Stimulated activated CD4-positive, alpha-beta T cell treated with anti-CD3 and anti-CD28 coated beads, Interleukin-2, amount 100 ng/mL, for 24 hours (primary cell): ENCODE measurements around the gene ELMOD3.
A peak's percentile ranks its signal among the peaks of the same experiment; 100 is the strongest.
"Not testable (repeated sequence)": the region's sequence is repeated elsewhere in the genome, so short reads cannot be mapped to it uniquely, and the experiment has no call there.

Experiments
- DNase-seq, 2 donors: peaks; one replicate each; pipeline ENCODE4 v3.0.0-alpha.2; 2020

The ELMOD3 gene

DNA sequence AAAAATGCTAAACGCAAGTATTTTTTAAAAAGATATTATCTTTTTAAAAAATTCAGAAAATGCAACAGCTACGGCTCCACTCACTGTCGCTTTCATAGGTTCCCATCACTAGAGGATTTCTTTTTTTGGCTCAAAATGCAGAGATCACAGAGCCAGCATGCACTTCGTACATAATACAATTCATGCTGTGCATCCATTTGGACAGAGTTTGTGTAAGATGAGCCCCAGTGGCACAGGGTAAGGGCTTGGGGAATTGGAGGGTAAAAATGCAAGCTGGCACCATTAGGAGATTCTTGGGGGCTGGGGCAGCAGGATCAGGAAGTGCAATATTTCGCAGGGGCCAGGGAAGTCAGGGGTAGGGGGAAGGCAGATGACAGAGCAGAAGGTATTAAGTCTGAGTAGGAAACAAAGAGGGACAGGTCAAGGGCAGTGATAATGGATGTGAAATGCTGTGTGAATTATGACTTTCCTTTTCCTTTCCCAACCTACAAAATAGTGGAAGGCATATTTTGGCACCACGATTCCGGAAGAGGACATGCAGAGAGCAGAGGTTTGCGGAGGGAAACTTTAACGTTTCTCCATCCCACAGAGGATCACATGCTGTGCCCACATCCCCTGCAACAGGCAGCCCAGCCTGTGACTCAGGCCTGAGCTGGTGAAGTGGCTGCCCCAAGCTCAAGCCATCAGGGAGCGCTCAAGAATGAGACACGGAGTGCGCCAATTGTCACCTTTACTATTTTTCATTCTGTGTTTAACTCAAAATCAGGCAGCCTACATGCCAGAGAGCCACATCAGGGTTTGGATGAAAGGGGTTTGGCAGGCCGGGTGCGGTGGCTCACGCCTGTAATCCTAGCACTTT, 50.9 kb downstream of the ELMOD3 start:
- DNase-seq = peak; percentile 64 to 70

DNA sequence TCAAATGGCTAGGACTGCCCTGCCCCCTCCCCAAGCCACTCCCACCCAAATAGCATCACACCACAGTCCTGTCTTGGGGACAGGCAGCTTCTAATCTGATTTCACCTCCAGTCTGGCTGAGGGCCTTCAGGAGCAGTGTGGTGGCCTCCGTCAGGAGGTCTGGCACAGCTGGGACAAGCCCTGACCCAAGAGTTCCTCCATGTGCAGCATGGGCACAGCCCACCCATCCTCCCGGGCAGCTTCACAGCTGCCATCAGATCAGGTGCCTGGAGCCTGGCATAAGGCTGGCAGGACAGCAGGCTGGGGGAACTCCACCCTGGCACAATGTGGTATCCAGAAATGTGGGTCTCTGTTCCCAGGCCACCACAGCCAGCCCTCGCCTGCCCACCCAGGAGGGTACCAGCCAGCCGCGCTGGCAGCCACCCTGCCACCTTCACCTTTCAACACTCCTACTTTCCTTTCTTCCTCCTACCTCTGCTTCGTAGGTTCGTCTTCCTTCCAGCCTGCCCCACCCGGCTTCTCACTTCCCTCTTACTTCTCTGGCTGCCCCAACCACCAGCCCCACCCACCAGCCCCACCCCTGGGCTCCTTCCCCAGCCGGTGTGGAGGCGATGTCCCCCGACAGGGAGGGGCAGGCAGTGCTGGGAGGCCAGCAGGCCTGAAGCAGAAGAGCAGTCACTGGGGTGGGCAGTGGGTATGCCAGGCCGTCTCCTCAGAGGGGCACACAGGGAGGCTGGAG, 55.4 kb downstream of the ELMOD3 start, which contains the start of gene CAPG:
Gene CAPG, minus strand, starts transcription at position 522 of the 739 bp plus-strand sequence. CDS start 8,221 bp downstream, outside the sequence.
- peak; percentile 38 to 53 for DNase-seq

DNA sequence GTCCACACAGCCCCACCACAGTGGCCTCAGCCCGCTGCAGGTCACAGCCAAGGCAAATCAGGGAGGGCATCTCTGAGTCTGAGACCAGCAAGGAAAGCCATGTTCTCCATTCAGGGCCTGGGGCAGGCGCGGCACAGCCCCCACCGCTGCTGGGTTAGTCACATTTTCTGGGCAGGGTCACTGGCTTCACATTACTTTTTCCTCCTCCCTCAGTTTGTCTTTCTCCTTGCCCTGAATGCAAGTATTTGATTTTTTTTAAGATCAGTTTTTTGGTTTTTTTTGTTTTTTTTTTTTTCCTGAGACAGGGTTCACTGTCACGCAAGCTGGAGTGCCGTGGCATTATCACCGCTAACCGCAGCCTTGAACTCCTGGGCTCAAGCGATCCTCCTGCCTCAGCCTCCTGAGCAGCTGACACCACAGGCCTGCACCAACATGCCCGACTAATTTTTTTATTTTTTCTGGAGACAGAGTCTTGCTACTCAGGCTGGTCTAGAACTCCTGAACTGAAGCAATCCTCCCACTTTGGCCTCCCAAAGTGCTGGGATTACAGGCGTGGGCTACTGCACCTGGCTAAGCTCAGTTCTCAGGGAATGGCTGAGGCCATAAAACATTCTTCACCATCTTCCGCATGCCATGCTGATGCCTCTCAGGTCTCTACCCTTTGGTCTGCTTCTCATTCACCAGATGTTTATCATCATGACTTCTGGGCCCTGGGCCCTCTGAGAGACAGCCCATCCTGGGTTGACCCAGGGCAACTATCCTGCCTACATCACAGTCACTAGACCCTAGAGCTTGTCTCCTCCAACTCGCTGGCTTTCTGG, 56.2 kb downstream of the ELMOD3 start:
- DNase-seq = no peak

DNA sequence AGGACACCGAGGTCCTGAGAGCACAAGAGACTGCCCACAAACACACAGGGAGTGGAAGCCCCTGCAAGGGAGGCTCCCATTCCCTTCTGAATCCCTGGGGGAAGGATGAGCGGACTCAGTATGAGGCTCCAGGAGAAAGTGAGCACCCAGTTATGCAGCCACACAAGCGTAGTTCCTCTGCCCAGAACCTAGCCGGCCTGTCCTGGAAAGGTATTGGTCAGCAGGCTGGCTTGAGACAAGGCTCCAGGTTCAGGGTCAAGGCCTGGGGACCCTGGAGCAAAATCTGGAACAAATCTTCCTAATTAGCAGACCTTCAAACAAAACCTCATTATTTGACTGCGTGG, 56.8 kb downstream of the ELMOD3 start:
- no peak for DNase-seq

DNA sequence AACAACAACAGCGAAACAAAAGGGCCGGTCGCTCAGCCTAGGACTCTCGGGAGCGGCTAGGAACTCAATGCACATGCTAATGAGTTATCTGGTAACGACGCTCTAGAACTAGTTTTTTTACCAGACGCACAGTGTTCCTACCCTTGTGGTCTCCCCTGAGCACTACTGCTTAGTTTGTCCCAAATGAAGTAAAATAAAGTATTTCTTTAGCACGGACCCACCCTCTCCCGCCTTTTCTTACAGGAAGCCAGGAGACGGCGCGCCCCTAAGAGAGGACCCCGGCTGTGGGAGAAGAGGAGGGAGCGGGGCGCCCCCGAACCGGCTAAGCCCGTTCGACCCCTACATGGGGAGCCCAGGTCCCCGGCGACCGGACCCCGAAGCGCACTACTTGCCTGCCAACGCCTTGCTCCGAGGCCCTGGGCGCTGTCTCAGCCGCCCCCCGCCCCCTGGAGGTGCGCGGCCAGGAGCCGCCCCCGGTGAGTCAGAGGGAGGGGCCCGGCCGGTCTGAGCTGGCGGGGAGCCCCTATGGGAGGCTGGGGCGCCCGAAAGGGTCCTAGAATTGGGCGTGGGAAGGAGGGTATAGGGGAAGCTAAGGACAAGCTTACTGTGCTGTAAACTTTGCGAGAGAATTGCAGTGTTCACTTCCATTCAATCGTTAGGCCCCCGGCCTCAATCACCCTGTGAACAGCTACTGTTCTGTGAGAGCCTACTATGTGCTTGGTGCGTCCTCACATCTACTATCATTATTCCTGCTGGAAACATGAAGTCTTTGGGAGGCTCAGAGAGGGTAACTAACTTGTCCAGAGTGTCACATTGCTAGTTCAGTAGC, 59.2 kb downstream of the ELMOD3 start:
- peak; percentile 42 to 53 for DNase-seq

DNA sequence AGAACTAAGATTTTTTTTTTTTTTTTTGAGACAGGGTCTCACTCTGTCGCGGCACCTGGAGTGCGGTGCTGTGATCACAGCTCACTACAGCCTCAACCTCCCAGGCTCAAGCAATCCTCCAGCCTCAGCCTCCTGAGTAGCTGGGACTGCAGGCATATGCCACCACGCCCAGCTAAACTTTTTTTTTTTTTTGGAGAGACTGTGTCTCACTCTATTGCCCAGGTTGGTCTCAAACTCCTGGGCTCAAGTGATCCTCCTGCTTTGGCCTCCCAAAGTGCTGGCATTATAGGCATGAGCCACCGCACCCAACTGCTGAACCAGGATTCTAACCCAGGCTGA, 59.8 kb downstream of the ELMOD3 start:
- not testable (repeated sequence) for DNase-seq

DNA sequence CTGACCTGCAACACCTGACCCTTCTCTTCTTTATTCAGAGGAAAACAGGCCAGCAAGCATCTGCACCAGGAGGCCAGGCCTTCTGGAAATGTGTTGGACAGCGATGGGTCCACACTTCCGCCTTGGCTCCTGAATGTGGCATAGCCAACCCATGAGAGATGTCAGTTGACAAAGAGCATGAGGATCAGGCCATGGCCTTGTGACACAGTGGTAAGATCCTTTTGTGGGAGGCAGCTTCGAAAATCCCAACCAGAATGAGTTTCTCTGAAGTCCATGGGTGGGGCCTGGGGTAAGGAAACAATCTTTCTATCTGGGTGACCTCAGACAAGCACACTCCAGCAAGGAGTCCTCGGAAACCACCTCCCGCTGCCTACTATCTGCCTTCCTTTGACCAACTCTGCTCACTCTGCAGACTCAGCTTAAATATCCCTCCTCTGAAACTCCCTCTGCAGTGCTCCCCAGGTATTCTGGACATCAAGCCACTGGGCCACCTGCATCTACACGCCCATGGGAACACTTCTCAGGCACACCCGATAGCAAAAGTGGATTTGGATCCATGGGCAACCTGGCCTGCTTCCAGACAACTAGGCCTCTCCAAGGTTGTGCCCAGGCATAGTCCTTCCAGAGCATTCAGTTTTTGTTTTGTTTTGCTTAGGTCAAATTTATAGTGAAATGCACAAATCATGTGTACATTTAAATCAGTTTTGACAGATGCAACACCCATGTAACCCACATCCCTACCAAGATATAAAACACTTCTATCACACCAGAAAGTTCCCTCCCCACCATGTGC, 60.4 kb downstream of the ELMOD3 start:
- no peak for DNase-seq

DNA sequence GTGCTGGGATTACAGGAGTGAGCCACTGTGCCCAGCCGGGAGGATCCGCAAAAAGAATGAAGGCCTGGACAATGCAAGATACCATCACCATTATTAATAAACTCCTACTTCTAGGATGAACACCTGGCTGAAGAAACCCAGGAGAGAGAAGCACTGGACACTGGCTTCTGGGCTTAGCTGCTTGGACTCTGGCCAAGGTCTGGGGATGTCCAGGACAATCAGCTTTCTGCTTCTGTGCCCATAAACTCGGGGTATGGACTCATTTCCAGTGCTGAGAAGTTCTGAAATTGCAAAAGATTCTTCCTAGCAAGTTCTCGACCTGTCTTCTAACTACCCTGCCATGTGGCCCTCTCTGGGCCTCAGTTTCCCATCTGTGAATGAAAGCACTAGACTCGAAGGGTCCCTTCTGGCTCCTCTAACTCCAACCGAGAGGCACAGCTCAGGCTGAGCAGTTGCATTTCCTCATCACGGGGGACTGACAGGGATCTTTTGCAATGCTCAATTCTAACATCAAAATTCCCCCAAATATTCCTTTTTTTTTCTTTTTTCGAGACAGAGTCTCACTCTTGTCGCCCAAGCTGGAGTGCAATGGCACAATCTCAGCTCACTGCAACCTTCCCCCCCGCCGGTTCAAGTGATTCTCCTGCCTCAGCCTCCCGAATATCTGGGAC, 61.5 kb downstream of the ELMOD3 start:
- no peak for DNase-seq

DNA sequence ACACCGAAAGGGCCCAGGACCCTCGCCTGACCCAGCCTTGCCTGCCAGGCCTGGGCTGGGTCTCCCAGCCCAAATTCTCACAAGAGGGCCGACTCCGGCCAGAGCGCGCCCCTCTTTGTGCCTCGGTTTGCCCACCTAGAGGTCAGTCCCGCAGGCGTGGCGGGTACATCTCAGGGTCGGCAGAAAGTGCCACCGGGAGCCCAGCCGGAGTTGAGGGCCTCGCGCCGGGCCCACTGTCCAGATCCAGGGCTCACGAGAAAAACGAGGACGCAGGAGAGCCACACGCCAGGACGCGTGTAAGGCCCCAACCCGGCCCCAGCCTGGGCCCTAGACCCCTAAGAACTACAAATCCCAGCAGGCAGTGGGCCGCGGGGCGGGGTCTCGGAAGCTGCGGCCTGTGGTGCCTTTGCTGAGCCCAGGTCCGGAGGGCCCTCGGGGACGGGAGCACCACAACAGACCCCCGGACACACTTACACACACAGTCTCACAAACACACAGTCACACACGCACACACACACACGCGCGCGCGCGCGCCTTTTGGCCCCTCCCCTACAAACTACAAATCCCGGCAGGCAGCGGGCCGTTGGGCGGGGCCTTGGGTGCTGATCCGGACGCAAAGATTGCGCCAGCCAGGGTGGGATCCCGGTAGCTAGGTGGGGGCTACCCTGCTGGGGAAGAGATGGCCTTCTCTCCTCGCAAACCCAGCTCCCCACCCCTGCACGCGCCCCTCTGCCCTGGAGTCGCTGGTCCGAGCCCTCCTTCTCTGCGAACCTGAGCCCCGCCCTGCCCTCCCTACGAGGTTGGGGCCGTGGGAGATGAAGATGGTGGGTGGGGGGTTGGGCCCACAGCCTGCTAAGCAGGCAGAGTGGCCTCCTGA, 63.8 kb downstream of the ELMOD3 start, which contains the start of gene SH2D6:
Gene SH2D6, plus strand, starts transcription at position 583 of the 877 bp plus-strand sequence. CDS start 10,752 bp downstream, outside the sequence.
- peak; percentile 87 to 88 for DNase-seq

DNA sequence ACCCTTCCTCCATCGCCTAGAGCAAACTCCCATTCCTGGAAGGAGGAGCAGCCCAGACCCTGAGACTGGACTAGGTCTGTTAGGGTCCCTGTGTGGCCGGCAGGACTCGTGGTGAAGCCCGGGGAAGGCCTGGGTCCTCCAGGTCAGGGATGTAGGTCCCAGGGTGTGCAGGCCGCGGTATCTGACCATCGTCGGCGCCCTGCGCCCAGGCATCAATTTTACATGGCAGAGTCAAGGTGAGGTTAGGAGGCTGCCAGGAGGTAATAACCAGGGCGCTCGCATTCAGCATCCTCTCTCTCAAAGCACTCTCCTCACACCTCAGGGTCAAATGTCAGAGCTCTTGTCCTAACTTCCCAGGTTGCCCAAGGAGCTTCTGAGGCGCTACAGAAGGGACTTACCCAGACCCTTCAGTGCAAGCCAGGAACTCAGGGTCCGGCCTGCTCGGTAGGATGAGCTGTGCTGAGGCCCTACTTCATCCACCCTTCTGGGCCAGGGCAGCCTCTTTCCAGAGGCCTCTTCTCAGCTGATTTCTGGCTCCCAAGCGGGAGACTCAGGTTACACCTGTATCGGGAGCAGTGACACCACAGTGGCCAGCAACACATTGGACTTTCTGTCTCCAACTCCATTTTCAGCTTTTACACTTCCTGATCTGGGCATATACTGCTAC, 64.6 kb downstream of the ELMOD3 start:
- no peak for DNase-seq

DNA sequence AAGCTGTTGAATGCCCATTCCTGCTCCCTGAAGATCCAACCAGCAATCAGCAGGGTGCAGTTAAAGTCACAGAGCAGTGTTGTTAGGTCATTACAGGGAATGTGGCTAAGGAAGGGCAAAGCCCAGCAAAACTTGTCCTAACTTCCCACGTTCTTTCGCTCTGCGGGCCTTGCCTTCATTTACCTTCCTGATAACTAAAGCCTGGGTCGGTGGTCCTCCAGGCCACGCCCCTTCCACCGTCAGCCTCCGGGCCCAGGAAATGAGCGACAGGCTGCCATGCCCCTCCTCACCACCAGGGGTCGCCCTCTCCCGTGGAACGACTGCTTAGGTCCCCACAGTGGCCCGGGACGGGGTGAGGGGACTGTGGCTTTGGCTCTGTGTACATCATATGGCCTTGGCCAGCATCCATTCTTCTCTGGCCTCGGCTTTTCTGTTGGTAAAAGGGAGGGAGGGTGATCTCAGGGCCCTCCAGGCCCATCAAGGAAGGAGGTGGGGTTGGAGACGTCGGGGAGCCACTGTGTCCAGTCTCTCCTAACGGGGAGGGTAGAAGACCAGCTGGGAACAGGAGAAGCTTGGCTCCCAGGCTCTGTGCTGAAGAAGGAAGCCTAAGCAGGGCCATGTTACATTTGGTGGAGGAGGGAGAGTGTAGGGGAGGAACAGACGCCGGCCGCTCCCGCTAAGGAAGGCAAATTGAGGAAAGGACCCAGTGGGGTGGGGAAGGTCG, 66.1 kb downstream of the ELMOD3 start:
- peak; percentile 96 to 97 for DNase-seq

DNA sequence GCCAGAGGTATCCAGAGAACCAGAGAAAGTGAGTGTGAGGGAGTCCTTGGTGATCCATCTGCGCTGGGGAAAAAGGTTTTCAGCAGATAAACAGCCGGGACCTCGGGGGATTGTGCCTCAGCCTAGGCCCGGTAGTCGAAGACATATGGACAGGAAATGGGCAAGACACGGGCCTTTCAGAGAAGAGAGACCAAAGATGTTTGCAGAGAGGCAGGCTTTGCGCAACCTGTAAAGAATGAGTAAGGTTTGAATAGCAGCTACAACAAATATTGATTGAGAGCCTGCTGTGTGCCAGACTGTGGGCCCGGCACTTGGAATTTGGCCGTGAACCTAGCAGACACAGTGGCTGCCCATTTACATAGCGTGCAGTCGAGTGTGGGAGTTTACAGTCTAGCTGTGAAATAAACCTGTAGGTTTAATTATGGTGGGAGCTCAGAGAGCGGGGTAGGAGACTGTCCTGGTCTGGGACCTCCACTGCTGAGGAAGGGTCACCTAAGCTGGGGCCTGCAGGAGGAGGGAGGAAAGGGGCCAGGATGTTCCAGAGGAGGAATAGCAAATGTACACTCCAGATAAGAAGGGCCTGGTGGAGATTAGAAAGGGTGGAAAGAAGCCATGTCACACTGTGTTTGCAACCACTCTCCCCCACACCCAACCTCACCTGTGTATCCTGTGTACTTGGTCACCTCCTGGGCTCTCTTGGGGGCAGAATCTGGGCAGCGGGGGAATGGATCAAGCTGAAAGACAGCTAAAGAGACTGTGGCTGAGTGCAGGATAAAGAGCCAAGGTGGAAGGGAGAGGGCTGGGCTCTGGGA, 66.9 kb downstream of the ELMOD3 start:
- no peak for DNase-seq

DNA sequence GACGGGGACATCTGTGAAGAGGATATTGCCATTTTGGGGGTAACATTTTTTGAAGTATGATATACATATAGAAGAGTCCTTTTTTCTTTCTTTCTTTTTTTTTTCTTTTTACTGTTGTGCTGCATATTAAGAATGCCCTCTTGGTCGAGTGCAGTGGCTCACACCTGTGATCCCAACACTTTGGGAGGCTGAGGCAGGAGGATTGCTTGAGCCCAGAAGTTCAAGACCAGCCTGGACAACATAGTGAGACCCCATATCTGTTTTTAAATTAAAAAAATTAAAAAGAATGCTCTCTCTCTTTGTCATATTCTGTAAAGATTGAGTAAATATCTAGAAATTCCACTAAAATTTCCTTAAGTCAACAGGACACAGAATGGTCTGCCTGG, 67.5 kb downstream of the ELMOD3 start:
- DNase-seq = no peak

DNA sequence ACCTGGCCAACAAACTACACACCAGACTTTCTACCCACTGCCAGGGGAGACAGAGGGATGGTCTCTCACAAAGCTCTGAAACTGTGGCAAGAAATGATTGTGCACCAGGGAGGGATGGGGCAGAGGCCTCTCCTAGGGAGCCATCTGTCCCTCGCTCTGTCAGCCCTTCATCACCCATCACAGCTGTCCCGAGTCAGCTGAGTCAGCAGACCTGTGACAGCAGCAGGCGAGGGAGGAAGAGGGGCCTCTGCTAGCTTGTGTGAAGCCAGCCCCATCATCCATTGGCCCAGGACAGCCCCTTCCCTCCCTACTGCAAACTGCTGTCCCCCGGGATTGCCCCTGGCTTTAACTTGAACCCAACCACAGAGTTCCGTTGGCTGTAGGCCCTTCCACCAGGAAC, 69.0 kb downstream of the ELMOD3 start:
- no peak for DNase-seq

DNA sequence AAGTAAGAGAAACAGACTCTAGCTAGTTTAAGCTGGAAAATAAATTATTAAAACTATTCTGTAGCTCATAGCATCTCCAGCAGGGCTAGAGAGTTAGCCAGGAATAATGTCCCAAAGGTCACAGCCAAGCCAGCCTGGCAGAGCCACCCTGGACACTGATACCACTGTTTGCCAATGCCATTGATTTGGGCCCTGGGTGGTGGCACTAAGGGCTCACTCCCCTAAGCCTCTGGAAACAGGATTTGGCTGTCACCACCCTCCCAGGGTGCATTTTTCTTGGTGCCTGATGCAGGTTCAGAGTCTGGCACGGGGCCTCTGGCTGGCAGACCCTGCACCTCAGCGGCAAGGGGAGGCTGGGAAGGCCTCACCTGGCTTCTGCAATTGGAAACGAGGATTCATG, 71.0 kb downstream of the ELMOD3 start:
- no peak for DNase-seq

DNA sequence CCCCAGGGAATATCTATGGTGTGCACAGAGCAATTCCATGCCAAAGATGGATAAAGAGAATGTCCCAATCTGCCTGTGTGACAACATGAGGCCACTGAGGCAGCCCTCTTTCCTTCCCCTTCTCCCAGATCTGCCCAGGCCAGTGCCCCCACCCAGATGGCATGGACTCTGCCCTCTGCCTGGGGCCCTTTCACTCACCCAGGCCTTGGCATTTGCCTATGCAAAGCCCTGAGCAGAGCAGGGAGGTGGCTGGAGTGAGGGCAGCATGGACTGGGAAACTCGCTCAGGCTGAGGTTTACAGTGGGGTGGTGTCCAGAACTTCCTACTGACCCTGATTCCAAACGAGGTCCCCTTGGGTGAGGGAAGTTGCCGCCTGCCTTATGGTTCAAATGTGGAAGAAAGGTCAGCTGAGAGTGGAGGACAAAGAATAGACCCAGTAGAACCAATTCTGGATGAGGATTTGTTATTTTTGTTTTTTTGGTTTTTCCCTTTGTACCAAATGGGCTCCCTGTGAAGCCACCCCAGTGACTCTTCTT, 72.8 kb downstream of the ELMOD3 start:
- DNase-seq = no peak

DNA sequence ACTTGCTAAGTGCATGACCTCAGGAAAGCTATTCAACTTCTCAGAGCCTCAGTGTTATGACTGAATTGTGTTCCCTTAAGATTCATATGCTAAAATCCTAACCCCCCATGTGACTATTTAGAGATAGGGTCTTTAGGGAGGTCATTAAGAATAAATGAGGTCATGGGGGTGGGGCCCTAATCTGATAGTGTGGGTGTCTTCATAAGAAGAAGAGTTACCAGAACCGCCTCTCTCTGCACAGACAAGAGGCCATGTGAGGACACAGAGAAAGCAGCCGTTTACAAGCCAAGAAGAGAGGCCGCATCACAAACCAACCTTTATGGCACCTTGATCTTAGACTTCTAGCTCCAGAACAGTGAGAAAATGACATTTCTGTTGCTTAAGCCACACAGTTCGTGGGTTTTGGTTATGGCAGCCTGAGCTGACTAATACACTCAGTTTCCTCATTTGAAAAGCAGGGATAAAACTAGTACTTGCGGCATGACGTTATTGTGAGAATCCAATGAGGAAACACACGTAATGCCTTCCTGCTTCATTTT, 73.8 kb downstream of the ELMOD3 start:
- no peak for DNase-seq
